Activated CD8-positive, alpha-beta memory T cell treated with anti-CD3 and anti-CD28 coated beads, Interleukin-2, amount 50 U/mL, for 1 hour (primary cell): ENCODE data around the gene SH3BP4.

Experiments
- DNase-seq: peaks from one replicate; pipeline ENCODE4 v3.0.0-alpha.2; 2020; ENCODE audit errors: extremely low read depth

Gene SH3BP4

GRCh38 chr2:234951664-234952269 is at the start of gene SH3BP4:
TSS of gene SH3BP4 (plus strand) at chr2:234952017. CDS start at chr2:235035003, 82,986 bp downstream.
- no peak for DNase-seq

GRCh38 chr2:234904785-234905184 is 47.0 kb upstream of the SH3BP4 start:
- no peak for DNase-seq

DNA sequence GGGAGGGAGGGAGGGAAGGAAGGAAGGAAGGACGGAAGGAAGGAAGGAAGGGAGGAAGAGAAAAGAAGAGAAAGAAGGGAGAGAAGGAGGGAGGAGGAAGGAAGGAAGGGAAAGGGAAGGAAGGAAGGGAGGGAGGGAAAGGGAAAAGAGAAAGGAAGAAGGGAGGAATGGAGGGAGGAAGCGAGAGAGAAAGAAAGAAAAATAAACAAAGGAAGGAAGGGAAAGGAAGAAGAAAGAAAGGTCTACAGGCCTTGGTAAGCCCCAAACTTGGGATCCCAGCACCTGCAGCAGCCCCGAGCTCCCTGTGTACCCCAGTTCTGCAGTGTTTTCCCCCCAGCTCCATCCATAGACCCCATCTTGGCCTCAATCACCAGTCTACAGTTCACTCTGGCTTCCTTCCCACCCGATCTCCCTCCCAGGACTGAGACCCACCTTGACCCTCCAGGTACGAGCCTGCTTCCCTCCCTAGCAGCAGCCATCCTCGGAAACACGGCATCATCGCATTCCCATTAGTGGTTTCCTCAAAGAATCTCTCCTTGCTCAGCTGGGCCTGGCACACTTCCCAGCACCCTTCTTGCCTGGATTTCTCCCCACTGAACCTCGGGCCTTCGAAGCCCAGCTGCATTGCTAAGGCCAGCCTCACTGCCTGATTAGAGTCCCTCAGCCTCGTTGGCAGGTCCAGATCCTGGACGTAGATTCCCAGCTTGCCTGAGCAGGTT is 46.1 kb upstream of the SH3BP4 start:
- no peak for DNase-seq

DNA sequence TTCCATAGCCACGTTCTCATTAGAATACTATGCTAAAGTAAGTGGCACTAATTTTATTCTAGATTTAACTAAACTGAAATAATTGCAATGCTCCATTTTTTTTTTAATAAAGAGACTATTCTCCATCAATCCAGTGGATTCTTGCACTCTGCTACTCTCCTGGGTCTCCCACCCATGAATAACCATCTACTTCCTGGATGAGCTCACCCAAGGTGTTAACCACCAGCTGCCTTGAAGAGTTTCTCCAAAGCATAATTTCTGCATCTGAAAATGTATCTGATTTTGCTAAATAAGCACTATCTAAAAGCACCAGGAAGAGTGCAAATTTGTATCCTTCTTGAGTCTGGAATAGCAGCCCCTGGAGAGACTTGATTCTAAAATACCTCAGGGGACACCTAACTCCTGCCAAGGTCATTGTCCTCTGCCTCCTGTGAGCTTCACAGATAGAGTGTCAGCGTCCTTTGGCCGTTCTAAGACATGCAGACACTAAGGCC is 41.6 kb upstream of the SH3BP4 start:
- DNase-seq: no peak

- DNase-seq: no peak
Observed at GRCh38 chr2:234911271-234911670, 40.5 kb upstream of the SH3BP4 start.

GRCh38 chr2:234912437-234912836 is 39.4 kb upstream of the SH3BP4 start:
- DNase-seq: no peak

GRCh38 chr2:234913208-234913626 is 38.6 kb upstream of the SH3BP4 start:
- no peak for DNase-seq

DNA sequence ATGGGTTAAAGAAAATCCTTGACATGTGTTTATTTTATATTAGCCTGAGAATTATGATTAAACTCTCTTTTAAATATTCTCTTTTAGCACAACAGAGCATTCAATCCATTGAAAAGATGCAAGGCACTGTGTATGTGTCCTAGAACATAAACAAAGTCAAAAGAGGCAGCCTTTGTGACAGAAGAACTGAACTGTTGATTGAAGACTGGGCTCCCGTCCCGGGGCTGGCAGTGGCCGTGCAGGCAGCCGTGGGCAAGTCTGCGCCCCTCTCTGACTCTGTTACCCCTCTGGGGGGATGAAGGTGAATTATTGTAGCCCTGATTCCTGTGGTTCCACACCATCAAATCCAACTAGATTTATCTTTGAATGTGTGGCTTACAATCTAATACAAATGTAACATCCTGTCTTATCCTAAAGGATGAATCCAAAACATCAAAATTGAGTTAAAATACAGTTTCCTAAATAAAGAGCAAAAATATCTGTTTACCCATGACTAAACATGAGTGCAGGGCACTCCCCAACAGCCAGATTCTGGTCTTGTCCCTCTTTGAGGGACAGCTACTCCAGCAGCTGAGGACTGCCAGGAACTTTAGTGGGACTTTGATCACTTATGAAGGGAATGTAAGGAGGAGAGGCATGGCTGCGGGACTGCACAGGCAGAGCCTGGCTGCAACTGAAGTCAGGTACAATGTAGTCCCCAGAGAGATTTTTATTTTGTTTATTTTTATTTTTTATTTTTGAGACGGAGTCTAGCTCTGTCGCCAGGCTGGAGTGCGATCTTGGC is 37.3 kb upstream of the SH3BP4 start:
- DNase-seq: no peak

DNA sequence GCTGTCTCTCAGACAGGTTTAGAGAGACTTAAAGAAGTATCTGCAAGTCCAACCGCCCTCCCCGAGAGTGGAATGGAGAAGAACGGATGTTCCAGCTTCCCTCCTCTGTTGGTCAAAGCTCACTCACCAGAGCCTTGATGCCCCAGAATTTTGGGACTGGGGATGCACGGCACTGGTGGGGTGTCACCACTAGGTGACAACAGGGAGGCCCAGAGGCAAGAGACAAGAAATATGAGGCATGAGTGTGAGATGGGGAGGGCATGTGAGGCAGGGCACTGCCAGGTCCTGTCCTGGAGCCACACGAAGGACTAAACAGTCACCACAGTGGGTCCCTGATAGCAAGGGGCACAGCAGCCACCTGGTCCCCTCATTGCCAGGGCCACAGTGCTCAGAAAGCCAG is 35.1 kb upstream of the SH3BP4 start:
- no peak for DNase-seq

DNA sequence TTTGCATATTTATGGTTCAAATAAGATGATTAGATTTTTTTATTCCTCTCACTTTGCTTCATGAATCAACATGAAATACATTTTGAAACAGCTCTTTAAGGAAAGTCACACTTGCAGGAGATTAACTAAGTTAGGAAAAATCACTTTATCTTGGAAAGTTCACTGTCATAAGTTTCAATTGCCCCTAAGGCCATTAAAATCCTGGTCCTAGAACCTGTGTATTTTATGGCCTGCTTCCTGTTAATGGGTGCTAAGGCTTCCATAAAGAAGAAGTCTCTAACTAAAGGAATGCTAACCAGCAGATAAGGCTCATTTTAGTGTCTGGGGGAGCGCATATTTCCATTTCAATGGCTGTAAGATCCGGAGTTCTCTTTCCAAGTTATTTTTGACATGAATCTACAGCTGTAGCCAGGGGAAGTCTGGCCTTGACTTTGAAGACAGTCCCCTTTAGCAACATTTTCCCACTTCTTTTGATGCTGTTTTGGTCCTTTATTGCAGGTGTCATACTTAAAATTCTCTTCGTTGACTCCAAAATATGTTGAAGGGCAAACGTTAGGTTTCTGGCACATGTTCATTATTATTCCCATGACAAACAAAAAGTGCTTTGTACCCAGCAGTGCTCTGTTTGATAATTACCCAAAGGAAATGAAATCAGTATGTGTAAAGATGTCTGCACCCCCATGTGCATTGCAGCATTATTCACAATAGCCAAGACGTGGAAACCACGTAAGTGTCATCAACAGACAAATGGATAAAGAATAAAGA is 34.4 kb upstream of the SH3BP4 start:
- no peak for DNase-seq

GRCh38 chr2:234919711-234920110 is 32.1 kb upstream of the SH3BP4 start:
- DNase-seq: no peak

- DNase-seq: no peak
Observed at GRCh38 chr2:234920836-234921235, 31.0 kb upstream of the SH3BP4 start.

DNA sequence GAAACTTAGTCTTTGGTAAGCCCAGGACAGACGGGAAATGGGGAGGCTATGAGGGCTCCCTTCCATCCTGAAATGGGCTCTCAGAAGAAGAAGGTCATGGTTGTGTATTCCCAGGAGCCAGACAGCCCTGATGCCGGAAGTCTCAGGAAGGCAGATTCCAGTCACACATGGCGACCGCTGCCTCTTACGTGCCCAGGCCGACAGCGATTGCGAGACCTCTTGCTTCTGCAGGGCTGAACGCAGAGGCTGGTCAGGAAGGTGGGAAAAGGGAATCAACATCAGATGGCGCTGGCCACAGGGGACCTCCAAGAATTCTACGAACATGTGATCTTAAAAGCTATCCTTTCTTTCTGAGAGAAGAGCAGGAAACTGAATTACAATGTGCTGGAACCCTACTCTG is 22.8 kb upstream of the SH3BP4 start:
- DNase-seq: no peak

GRCh38 chr2:234930397-234930796 is 21.4 kb upstream of the SH3BP4 start:
- DNase-seq: no peak

DNA sequence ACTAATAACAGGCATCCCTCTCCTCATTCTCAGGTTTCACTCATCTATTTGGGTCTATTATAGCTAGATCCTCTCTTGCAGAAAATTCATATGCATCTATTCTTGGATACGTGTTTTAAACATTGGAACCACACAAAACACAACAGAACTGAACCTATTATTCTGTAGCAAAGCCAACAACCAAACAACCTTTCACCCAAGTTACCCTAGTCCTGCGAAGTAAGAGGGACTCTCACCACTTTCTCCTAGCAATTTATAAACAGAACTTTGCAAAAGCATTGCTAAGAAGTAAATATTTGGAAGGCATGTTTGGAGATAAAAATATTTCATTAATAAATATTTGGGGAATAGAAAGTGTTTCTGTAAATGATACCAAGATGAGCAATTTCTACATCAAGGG is 20.4 kb upstream of the SH3BP4 start:
- DNase-seq: no peak

GRCh38 chr2:234932591-234933168 is 19.1 kb upstream of the SH3BP4 start:
- no peak for DNase-seq

DNA sequence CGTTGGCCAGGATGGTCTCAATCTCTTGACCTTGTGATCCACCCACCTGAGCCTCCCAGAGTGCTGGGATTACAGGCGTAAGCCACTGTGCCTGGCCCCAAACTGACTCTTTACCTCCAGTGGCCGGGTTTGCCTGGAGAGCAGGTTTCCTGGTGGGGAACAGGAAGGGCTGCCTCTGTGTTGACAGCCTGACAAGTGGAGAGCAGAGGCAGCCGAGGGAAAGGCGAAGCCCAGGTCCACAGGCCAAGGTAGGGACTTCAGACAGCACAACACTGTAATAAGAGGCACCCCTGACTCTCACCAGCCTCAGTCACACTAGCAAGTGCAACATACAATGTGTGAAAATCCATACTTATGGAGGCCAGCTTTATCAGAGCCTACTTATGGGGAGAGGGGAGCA is 16.5 kb upstream of the SH3BP4 start:
- no peak for DNase-seq

DNA sequence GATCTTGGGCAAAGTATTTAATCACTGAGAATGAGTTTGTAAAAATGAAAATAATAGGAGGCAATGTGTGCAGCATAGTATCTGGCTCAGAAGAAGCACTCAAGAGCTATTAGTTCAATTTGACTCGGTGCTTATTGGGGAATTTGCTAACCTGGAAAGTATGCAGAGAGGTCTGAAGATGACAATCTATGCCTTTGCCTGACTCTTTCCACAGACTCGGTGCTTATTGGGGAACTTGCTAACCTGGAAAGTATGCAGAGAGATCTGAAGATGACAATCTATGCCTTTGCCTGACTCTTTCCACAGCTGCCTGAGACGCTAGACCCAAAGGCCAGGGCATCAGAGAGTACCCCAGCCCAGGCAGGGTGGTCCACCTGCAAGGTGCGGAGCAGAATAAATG is 12.2 kb upstream of the SH3BP4 start:
- no peak for DNase-seq

GRCh38 chr2:234939996-234940395 is 11.8 kb upstream of the SH3BP4 start:
- no peak for DNase-seq

DNA sequence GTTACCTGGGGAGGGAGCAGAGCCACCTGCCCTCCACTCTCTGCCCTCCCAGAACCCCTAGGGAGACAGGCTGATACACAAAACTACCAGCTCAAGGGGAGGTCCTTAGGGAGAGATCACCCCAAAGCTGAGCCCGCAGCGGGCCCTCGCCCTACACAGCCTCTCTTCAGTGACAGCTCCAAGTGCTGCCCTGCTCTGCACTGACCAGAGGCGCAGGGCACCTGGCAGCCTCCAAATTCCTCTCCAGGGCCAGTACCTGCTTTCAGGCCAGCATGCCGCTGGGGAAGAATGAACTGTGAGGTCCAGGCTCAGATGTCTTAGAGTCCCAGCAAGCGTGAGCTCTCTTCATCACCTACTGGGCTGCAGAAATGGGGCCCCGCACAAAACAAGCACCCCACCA is 11.3 kb upstream of the SH3BP4 start:
- no peak for DNase-seq

- DNase-seq: no peak
Observed at GRCh38 chr2:234945339-234945873, 6.4 kb upstream of the SH3BP4 start.
